Calu3 (cell line): ENCODE data around the gene PRKAG2. TPM values are rescaled to one million over a fixed set of nuclear protein-coding genes. Genes with fewer than 3 reads are reported as not detected.

Experiments used
- BruUV-seq: library from RNA; stranded (reverse); fragments of 400-500 nt; replicated peaks from 2 replicates; lab custom pipeline; 2021; lab: Mats Ljungman, UMichigan
- CTCF ChIA-PET: fragments of 300-600 bp; sonication (Branson Sonifier 250); formaldehyde crosslinking; loops from one replicate; lab custom pipeline; 2022; ENCODE audit warnings: antibody characterized with exemption; lab: Charles Lee
- DNase-seq: peaks from one replicate; pipeline ENCODE4 v3.0.0; 2022
- H3K27ac Mint-ChIP-seq: one replicate; pipeline ENCODE4 v1.8.0; 2022; ENCODE audit warnings: mixed read lengths; ENCODE audit not compliant: unreplicated experiment
- H3K27me3 Mint-ChIP-seq: one replicate; pipeline ENCODE4 v1.8.0; 2022; ENCODE audit warnings: mixed read lengths; ENCODE audit not compliant: unreplicated experiment
- H3K36me3 Mint-ChIP-seq: one replicate; pipeline ENCODE4 v1.8.0; 2022; ENCODE audit warnings: mild to moderate bottlenecking, moderate library complexity, mixed read lengths; ENCODE audit not compliant: insufficient read depth, unreplicated experiment
- H3K4me1 Mint-ChIP-seq: one replicate; pipeline ENCODE4 v1.8.0; 2022; ENCODE audit warnings: mild to moderate bottlenecking, low read depth, mixed read lengths; ENCODE audit not compliant: unreplicated experiment
- H3K4me3 Mint-ChIP-seq: one replicate; pipeline ENCODE4 v1.8.0; 2022; ENCODE audit warnings: mild to moderate bottlenecking, low read depth, moderate library complexity, mixed read lengths; ENCODE audit not compliant: unreplicated experiment
- H3K9me3 Mint-ChIP-seq: one replicate; pipeline ENCODE4 v1.8.0; 2022; ENCODE audit warnings: low read depth, mixed read lengths; ENCODE audit not compliant: unreplicated experiment
- CTCF ChIP-seq: fragments of 200-600 bp; IDR thresholded peaks from one replicate; pipeline ENCODE4 v1.8.0; 2022; ENCODE audit warnings: antibody characterized with exemption; ENCODE audit not compliant: unreplicated experiment
- intact Hi-C: fragments of 100-400 bp; cut with micrococcal nuclease; formaldehyde crosslinking; loops from one replicate; pipeline ENCODE4 v1.10.0; 2022; ENCODE audit not compliant: unreplicated experiment
- total RNA-seq: library from RNA; stranded (reverse); gene quantifications from 2 replicates; pipeline ENCODE4 v1.2.3, GENCODE V29; 2022

Gene PRKAG2
- total RNA-seq, 1 experiment from 2014 or later, result 22.4 TPM

GRCh38 chr7:151671514-151671913, 205.4 kb downstream of the PRKAG2 start:
- Mint-ChIP-seq H3K27me3 (peaks cover 25% of the 10 kb centered on the region), H3K36me3 (no peaks in the 10 kb centered on the region), H3K4me1 (peaks cover 4% of the 10 kb centered on the region), H3K4me3 (no peak overlapping the region), H3K27ac (no peak overlapping the region), H3K9me3 (peaks cover 6% of the 10 kb centered on the region)
- BruUV-seq, result no TSS peak
- CTCF ChIA-PET, result no interaction called here
- TF ChIP-seq CTCF, result no peak
- intact Hi-C loops, result no loop called here
- no peak for DNase-seq

- Mint-ChIP-seq H3K9me3 (peaks cover 6% of the 10 kb centered on the region), H3K27ac (no peak overlapping the region), H3K36me3 (no peaks in the 10 kb centered on the region), H3K4me1 (no peaks in the 10 kb centered on the region), H3K4me3 (no peak overlapping the region), H3K27me3 (peaks cover 25% of the 10 kb centered on the region)
- TF ChIP-seq CTCF, result no peak
- DNase-seq, result no peak
- intact Hi-C loops, result no loop called here
- no TSS peak for BruUV-seq
- CTCF ChIA-PET, result no interaction called here
Observed at GRCh38 chr7:151669762-151670161, 207.2 kb downstream of the PRKAG2 start.

- intact Hi-C loops, result no loop called here
- TF ChIP-seq CTCF, result no peak
- H3K36me3 Mint-ChIP-seq, result no peaks in the 10 kb centered on the region
- CTCF ChIA-PET, result no interaction called here
- H3K4me1 Mint-ChIP-seq, result no peaks in the 10 kb centered on the region
- DNase-seq, result no peak
- BruUV-seq, result no TSS peak
- no peak overlapping the region for H3K4me3 Mint-ChIP-seq
- no peak overlapping the region for H3K27ac Mint-ChIP-seq
- peaks cover 6% of the 10 kb centered on the region for H3K9me3 Mint-ChIP-seq
- H3K27me3 Mint-ChIP-seq, result peaks cover 25% of the 10 kb centered on the region
Observed at GRCh38 chr7:151666886-151667285, 210.0 kb downstream of the PRKAG2 start.

GRCh38 chr7:151665368-151665767, 211.5 kb downstream of the PRKAG2 start:
- Mint-ChIP-seq H3K27ac (no peak overlapping the region), H3K4me1 (no peaks in the 10 kb centered on the region), H3K36me3 (no peaks in the 10 kb centered on the region), H3K27me3 (peaks cover 20% of the 10 kb centered on the region), H3K4me3 (no peak overlapping the region), H3K9me3 (peaks cover 6% of the 10 kb centered on the region)
- CTCF ChIA-PET, result interaction anchor here (0.8 to 1.1 kb wide), 2 partner anchors 21 to 43 kb away, joined by 3 read pairs; no protein-coding TSS in a partner anchor
- no peak for DNase-seq
- TF ChIP-seq CTCF, result no peak
- intact Hi-C loops, result no loop called here
- no TSS peak for BruUV-seq
